Lower leg skin (tissue), 4 donors: Measurements from ENCODE around the gene HSPB9. TPM values are rescaled to one million over a fixed set of nuclear protein-coding genes. Genes with fewer than 3 reads are reported as not detected.

Source experiments
- DNase-seq, 2 donors: peaks; one replicate each; pipeline ENCODE4 v3.0.0-alpha.2; 2019; ENCODE audit warnings: low spot score in 2 of 2
- H3K4me3 ChIP-seq: fragments of 200-600 bp; sonication (generic); 2 replicates; pipeline ENCODE4 v1.5.1; 2017; ENCODE audit warnings: mild to moderate bottlenecking, low read depth; ENCODE audit not compliant: poor library complexity, severe bottlenecking
- POLR2A ChIP-seq, 2 donors: fragments of 450-650 bp; IDR thresholded peaks; one replicate each; pipeline ENCODE4 v1.6.1; 2016 to 2017; ENCODE audit warnings: antibody characterized with exemption in 2 of 2, mild to moderate bottlenecking in 1 of 2, moderate library complexity in 1 of 2
- WGBS, 2 donors: methylation state at CpG; one replicate each; pipeline ENCODE4 v1.1.5; 2018; 5-methylcytosine and 5-hydroxymethylcytosine counted together
- intact Hi-C: fragments of 100-400 bp; cut with DNase I; formaldehyde crosslinking; loops from one replicate; pipeline ENCODE4 v1.15.0; 2023; ENCODE audit warnings: low total_unique reads
- total RNA-seq, 4 donors: library from RNA; depleted of rRNA; stranded (reverse); fragments of >200 nt; gene quantifications; one replicate each; pipeline ENCODE4 v1.1.0, GENCODE V29; 2016
- TF ChIP-seq, protein P1 (sequence below), 3 donors: fragments of 450-650 bp; IDR thresholded peaks; one replicate each; pipeline ENCODE4 v1.5.1; 2016; ENCODE audit warnings: antibody characterized with exemption in 3 of 3, mild to moderate bottlenecking in 3 of 3, moderate library complexity in 2 of 3

The HSPB9 gene
- total RNA-seq, 4 donors from 2014 or later: 0.23 TPM; not detected in 3

DNA sequence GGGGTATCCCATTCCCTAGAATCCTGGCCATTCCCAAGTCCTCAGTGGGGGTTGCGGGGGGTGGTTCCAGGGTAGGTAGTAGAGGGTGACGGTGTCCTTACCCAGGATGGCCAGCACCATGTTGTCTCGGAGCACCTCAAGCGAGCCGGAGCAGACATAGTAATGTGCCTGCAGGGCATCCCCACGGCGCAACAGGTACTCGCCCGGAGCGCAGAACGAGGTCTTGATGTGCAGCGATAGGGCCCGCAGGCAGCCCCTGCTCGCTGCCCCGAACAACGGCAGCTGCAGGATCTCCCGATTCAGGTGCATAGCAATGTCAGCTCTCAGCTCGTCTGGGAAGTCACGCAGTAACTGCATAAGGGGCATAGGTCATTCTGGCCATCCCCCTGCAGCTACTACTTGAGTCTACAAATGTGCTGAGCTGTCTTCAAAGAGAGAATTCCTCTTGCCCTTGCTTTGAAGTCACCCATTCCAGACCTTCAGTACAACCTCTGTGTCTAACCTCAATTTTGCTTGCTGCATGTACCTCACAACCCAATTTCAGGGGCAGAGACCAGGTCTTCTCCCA, 43.7 kb downstream of the HSPB9 start:
- WGBS, 2 donors: 84 to 95% methylated on average over 12 to 18 of the region's 19 CpGs
- H3K4me3 ChIP-seq: no peak overlapping the region
- DNase-seq: no peak
- intact Hi-C loops: no loop called here
- TF ChIP-seq, protein P1, sequence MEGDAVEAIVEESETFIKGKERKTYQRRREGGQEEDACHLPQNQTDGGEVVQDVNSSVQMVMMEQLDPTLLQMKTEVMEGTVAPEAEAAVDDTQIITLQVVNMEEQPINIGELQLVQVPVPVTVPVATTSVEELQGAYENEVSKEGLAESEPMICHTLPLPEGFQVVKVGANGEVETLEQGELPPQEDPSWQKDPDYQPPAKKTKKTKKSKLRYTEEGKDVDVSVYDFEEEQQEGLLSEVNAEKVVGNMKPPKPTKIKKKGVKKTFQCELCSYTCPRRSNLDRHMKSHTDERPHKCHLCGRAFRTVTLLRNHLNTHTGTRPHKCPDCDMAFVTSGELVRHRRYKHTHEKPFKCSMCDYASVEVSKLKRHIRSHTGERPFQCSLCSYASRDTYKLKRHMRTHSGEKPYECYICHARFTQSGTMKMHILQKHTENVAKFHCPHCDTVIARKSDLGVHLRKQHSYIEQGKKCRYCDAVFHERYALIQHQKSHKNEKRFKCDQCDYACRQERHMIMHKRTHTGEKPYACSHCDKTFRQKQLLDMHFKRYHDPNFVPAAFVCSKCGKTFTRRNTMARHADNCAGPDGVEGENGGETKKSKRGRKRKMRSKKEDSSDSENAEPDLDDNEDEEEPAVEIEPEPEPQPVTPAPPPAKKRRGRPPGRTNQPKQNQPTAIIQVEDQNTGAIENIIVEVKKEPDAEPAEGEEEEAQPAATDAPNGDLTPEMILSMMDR (IDR thresholded peaks at IDR 0.05): no peak
- TF ChIP-seq POLR2A (IDR thresholded peaks at IDR 0.05): no peak

DNA sequence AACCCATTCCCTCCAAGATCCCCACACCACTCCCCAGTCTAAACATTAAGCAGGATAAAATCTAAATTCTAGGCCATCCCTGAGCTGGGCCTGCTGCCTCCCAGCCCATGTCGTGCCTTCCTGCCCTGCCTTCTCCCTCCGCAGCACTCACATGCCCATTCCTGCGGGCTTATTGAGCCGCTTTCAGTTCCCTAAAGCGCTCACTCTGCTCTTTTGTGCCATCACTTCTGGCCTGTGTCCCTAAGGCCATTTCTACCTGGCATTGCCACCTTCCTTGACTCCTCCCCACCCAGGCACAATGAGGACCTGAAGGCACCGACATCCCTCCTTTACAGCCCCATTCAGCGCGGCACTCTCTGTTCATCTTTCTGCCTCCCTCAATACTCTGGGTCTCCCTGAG, 45.2 kb downstream of the HSPB9 start:
- WGBS, 2 donors: 94 to 95% methylated on average over 8 of the region's 8 CpGs
- no peak overlapping the region for H3K4me3 ChIP-seq
- TF ChIP-seq, protein P1 (IDR thresholded peaks at IDR 0.05): no peak
- TF ChIP-seq POLR2A (IDR thresholded peaks at IDR 0.05): no peak
- intact Hi-C loops: no loop called here
- no peak for DNase-seq

DNA sequence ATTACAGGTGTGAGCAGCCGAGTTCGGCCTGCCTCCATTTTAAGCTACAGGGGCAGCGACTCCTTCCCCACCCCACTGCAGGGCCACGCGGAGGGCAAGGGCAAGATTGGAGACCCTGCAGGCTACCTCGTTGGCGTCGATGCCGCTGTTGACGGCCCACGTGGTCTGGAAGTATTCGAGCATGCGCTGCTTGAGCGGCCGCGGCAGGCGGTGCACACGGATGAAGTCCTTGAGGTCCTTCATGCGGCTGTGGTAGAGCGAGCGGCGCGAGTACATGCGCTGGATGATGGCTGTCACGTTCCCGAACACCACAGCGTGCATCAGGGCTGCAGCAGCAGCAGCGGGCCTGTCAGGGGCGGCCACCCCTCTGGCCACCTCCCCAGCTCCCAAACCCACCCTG, 46.7 kb downstream of the HSPB9 start:
- intact Hi-C loops: no loop called here
- WGBS, 2 donors: 94 to 95% methylated on average over 15 to 28 of the region's 29 CpGs
- TF ChIP-seq POLR2A (IDR thresholded peaks at IDR 0.05): no peak
- TF ChIP-seq, protein P1 (IDR thresholded peaks at IDR 0.05): no peak
- H3K4me3 ChIP-seq: no peak overlapping the region
- no peak for DNase-seq

DNA sequence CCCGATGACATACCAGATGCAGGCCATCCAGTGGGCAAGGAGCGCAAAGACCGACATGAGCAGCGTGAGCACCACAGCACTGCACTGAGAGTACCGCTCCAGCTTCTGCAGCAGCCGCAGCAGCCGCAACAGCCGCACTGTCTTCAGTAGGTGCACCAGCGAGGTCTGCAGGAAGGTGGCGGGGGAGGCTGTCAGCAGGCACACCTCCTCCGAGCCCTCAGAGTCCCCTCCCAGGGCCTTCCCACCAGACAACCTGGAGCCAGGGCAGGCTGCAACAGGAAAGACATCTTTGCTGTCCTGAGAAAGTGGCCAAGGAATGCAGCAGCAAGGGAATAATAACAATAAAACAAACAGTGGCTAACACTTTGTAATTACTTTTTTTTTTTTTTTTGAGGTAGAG, 49.2 kb downstream of the HSPB9 start:
- 44 to 60% methylated on average over 9 to 10 of the region's 11 CpGs for WGBS, 2 donors
- no peak overlapping the region for H3K4me3 ChIP-seq
- intact Hi-C loops: no loop called here
- no peak for DNase-seq
- no peak for TF ChIP-seq POLR2A (IDR thresholded peaks at IDR 0.05)
- TF ChIP-seq, protein P1 (IDR thresholded peaks at IDR 0.05): no peak

Other genes with a start within 250 kb of the HSPB9 start
- gene ACLY, start 203.9 kb upstream of the HSPB9 start, total RNA-seq: 10 to 100 TPM; 50.3 to 73.0 (median 62.4) TPM
- under 1 TPM in 3 of 4 donors, not detected in 1; 0.13 to 0.42 (median 0.20) TPM for gene ODAD4, start 192.2 kb upstream of the HSPB9 start, total RNA-seq
- gene CNP, start 156.0 kb upstream of the HSPB9 start, total RNA-seq: 10 to 100 TPM; 37.2 to 63.8 (median 44.5) TPM
- gene DNAJC7, start 105.4 kb upstream of the HSPB9 start, total RNA-seq: 10 to 100 TPM; 48.8 to 85.5 (median 63.7) TPM
- 10 to 100 TPM; 44.6 to 57.9 (median 52.3) TPM for gene NKIRAS2, start 102.7 kb upstream of the HSPB9 start, total RNA-seq
- 1 to 10 TPM in 3 of 4 donors, under 1 TPM in 1; 0.97 to 1.8 (median 1.5) TPM for gene C17orf113, start 72.2 kb upstream of the HSPB9 start, total RNA-seq
- 1 to 10 TPM in 1 of 4 donors, under 1 TPM in 1, not detected in 2; 0.29 to 1.3 TPM for gene ZNF385C, start 24.3 kb upstream of the HSPB9 start, total RNA-seq
- 10 to 100 TPM in 3 of 4 donors, 1 to 10 TPM in 1; 7.5 to 16.5 (median 12.1) TPM for gene DHX58, start 10.1 kb upstream of the HSPB9 start, total RNA-seq
- 10 to 100 TPM; 25.3 to 55.5 (median 37.1) TPM for gene KAT2A, start 1.4 kb upstream of the HSPB9 start, total RNA-seq
- gene RAB5C, start 32.2 kb downstream of the HSPB9 start, total RNA-seq: 100 to 1,000 TPM in 1 of 4 donors, 10 to 100 TPM in 3; 74.0 to 104 (median 87.4) TPM
- not detected for gene KCNH4, start 58.3 kb downstream of the HSPB9 start, total RNA-seq
- not detected for gene HCRT, start 62.6 kb downstream of the HSPB9 start, total RNA-seq
- 10 to 100 TPM; 14.6 to 51.8 (median 20.7) TPM for gene GHDC, start 71.7 kb downstream of the HSPB9 start, total RNA-seq
- gene STAT5B, start 153.6 kb downstream of the HSPB9 start, total RNA-seq: 10 to 100 TPM; 40.2 to 72.4 (median 50.5) TPM
- 10 to 100 TPM; 25.1 to 60.9 (median 48.0) TPM for gene STAT5A, start 165.7 kb downstream of the HSPB9 start, total RNA-seq